Stimulated activated CD8-positive, alpha-beta memory T cell treated with anti-CD3 and anti-CD28 coated beads, Interleukin-7, amount 100 ng/mL, for 1 hour (primary cell): ENCODE measurements around the gene CCIN.

Experiments used
- DNase-seq, 2 donors: peaks; one replicate each; pipeline ENCODE4 v3.0.0-alpha.2; 2020; ENCODE audit warnings: low read depth in 2 of 2

The CCIN gene

GRCh38 chr9:36140086-36141084 lies 28.8 kb upstream of the CCIN start:
- no peak for DNase-seq

- DNase-seq = no peak
Observed at GRCh38 chr9:36141288-36141687, 27.9 kb upstream of the CCIN start.

- DNase-seq = no peak
Observed at GRCh38 chr9:36141761-36142160, 27.4 kb upstream of the CCIN start.

GRCh38 chr9:36142510-36143244 lies 26.5 kb upstream of the CCIN start:
- no peak for DNase-seq

- DNase-seq = no peak
Observed at GRCh38 chr9:36143245-36143641, 25.9 kb upstream of the CCIN start.

- no peak for DNase-seq
Observed at GRCh38 chr9:36144309-36145232, 24.6 kb upstream of the CCIN start.

GRCh38 chr9:36145970-36146369 lies 23.2 kb upstream of the CCIN start:
- DNase-seq = no peak

- no peak for DNase-seq
Observed at GRCh38 chr9:36146651-36147050, 22.5 kb upstream of the CCIN start.

GRCh38 chr9:36147441-36148175 lies 21.6 kb upstream of the CCIN start:
- DNase-seq = no peak

- DNase-seq = peak; percentile 57 to 61
Observed at GRCh38 chr9:36148311-36149051, 20.7 kb upstream of the CCIN start.

GRCh38 chr9:36149197-36149596 lies 20.0 kb upstream of the CCIN start:
- no peak for DNase-seq

- DNase-seq = no peak
Observed at GRCh38 chr9:36150574-36151315, 18.4 kb upstream of the CCIN start.

GRCh38 chr9:36151316-36152210 lies 17.6 kb upstream of the CCIN start:
- peak; percentile 81 to 82 for DNase-seq

GRCh38 chr9:36152741-36153438 lies 16.3 kb upstream of the CCIN start:
- no peak for DNase-seq

- DNase-seq = no peak
Observed at GRCh38 chr9:36153746-36154145, 15.4 kb upstream of the CCIN start.

GRCh38 chr9:36154331-36154952 lies 14.7 kb upstream of the CCIN start:
- no peak for DNase-seq

- no peak for DNase-seq
Observed at GRCh38 chr9:36156116-36156515, 13.1 kb upstream of the CCIN start.
